T-cell (primary cell): ENCODE data around the gene PTRH1. TPM values are rescaled to one million over a fixed set of nuclear protein-coding genes. Genes with fewer than 3 reads are reported as not detected.

Experiments used
- ATAC-seq, 4 experiments: fragments of 200-7000 bp in 3 of 4; fragments of 150-1000 bp in 1 of 4; cut with Tn5 transposase; replicated peaks in 1 of 4; 1 replicate in 3 of 4; 2 replicates in 1 of 4; pipeline ENCODE4 v1.10.0; 2021; ENCODE audit warnings: moderate library complexity in 3 of 4, mild to moderate bottlenecking in 2 of 4, moderate number of reproducible peaks in 1 of 4
- CTCF ChIA-PET, 2 donors: fragments of 300-600 bp; sonication (Branson Sonifier 250); formaldehyde crosslinking; loops; one replicate each; lab custom pipeline; 2022; ENCODE audit warnings: antibody characterized with exemption in 2 of 2; lab: Charles Lee
- POLR2A ChIA-PET, 2 donors: fragments of 300-600 bp; sonication (Branson Sonifier 250); formaldehyde crosslinking; loops; one replicate each; lab custom pipeline; 2022; ENCODE audit warnings: antibody characterized with exemption in 2 of 2; lab: Charles Lee
- DNase-seq, 35 experiments: peaks; one replicate each; pipeline versions ENCODE4 v3.0.0 to v3.0.0-alpha.2; 2013 to 2023
- H3K27ac ChIP-seq: one replicate; pipeline ENCODE4 v1.5.1; 2013; ENCODE audit warnings: low read length
- H3K27me3 ChIP-seq, 2 experiments: replicated peaks in 1 of 2; 1 replicate in 1 of 2; 2 replicates in 1 of 2; pipeline versions ENCODE4 v1.6.1 to v1.7.0; 2013; ENCODE audit warnings: low read length in 1 of 2, mixed read lengths in 1 of 2; ENCODE audit not compliant: control insufficient read depth in 2 of 2, insufficient read depth in 2 of 2; ENCODE audit errors: extremely low read depth in 1 of 2
- H3K36me3 ChIP-seq, 2 donors: 1 replicate in 1 of 2; 2 replicates in 1 of 2; pipeline versions ENCODE4 v1.6.1 to v1.7.0; 2013; ENCODE audit warnings: low read length in 1 of 2; ENCODE audit not compliant: control insufficient read depth in 2 of 2, insufficient read depth in 1 of 2; ENCODE audit errors: extremely low read depth in 1 of 2
- H3K4me1 ChIP-seq, 2 experiments: 1 replicate in 1 of 2; 2 replicates in 1 of 2; pipeline versions ENCODE4 v1.6.1 to v1.7.0; 2013; ENCODE audit warnings: low read length in 2 of 2, mixed read lengths in 1 of 2; ENCODE audit not compliant: insufficient read depth in 2 of 2, control insufficient read depth in 1 of 2; ENCODE audit errors: extremely low read depth in 1 of 2
- H3K4me3 ChIP-seq, 2 donors: 1 replicate in 1 of 2; 2 replicates in 1 of 2; pipeline versions ENCODE4 v1.5.1 to v1.7.0; 2013; ENCODE audit warnings: mild to moderate bottlenecking in 2 of 2, low read length in 1 of 2, moderate library complexity in 1 of 2; ENCODE audit not compliant: control insufficient read depth in 1 of 2; ENCODE audit errors: extremely low read depth in 1 of 2
- H3K9me3 ChIP-seq: 2 replicates; pipeline ENCODE4 v1.7.0; 2013
- H3K27ac Mint-ChIP-seq, 2 donors: one replicate each; pipeline ENCODE4 v1.8.0; 2020 to 2021; ENCODE audit warnings: mild to moderate bottlenecking in 2 of 2, mixed read lengths in 2 of 2
- H3K27me3 Mint-ChIP-seq, 2 donors: one replicate each; pipeline ENCODE4 v1.8.0; 2021 to 2022; ENCODE audit warnings: mixed read lengths in 2 of 2
- H3K36me3 Mint-ChIP-seq: one replicate; pipeline ENCODE4 v1.8.0; 2021; ENCODE audit warnings: mixed read lengths
- H3K4me1 Mint-ChIP-seq, 3 donors: one replicate each; pipeline ENCODE4 v1.8.0; 2020 to 2022; ENCODE audit warnings: mixed read lengths in 3 of 3, mild to moderate bottlenecking in 1 of 3
- H3K4me3 Mint-ChIP-seq, 3 donors: one replicate each; pipeline ENCODE4 v1.8.0; 2020 to 2022; ENCODE audit warnings: mild to moderate bottlenecking in 3 of 3, mixed read lengths in 3 of 3, moderate library complexity in 3 of 3
- H3K9me3 Mint-ChIP-seq, 3 donors: one replicate each; pipeline ENCODE4 v1.8.0; 2020 to 2022; ENCODE audit warnings: mixed read lengths in 3 of 3
- WGBS: methylation state at CpG from one replicate; pipeline ENCODE4 v1.1.5; 2013; ENCODE audit warnings: missing lambda C conversion rate; ENCODE audit not compliant: insufficient coverage; 5-methylcytosine and 5-hydroxymethylcytosine counted together
- total RNA-seq, 35 experiments: library from RNA in 6 of 35; stranded (reverse) in 6 of 35; fragments of 120-200 nt in 1 of 35; gene quantifications; one replicate each; pipeline versions ENCODE4 v1.2.1 to v1.2.4 and lab custom pipeline; 2013 to 2026

The PTRH1 gene
- total RNA-seq, 5 donors from 2014 or later (not counting 1 experiment from before 2014, with no cell fraction given): 4.4 to 15.9 (median 12.9) TPM

GRCh38 chr9:127667906-127668305, 47.6 kb downstream of the PTRH1 start:
- Histone ChIP-seq H3K4me3 (no peak overlapping the region), H3K27me3 (peaks cover 0 to 4% of the 10 kb centered on the region in 2 experiments), H3K9me3 (no peaks in the 10 kb centered on the region), H3K4me1 (no peaks in the 10 kb centered on the region), H3K27ac (no peak overlapping the region), H3K36me3 (no peaks in the 10 kb centered on the region)
- no peaks in the 10 kb centered on the region for H3K4me1 Mint-ChIP-seq
- no peaks in the 10 kb centered on the region for H3K9me3 Mint-ChIP-seq
- ATAC-seq: no peak
- peaks cover 24% of the 10 kb centered on the region for H3K36me3 Mint-ChIP-seq
- H3K27me3 Mint-ChIP-seq: no peaks in the 10 kb centered on the region
- WGBS: 88% methylated on average over 17 of the region's 18 CpGs
- no peak for DNase-seq
- ChIA-PET CTCF (no interaction called here), POLR2A (interaction anchor here in 1 of 2 donors (0.6 kb wide), 1 partner anchor 491 kb away, joined by 5 read pairs; no protein-coding TSS in a partner anchor)
- H3K4me3 Mint-ChIP-seq: no peak overlapping the region
- no peak overlapping the region for H3K27ac Mint-ChIP-seq

- H3K36me3 ChIP-seq: no peaks in the 10 kb centered on the region
- ChIA-PET POLR2A (interaction anchor here (0.5 to 0.6 kb wide), 2 partner anchors 492 to 923 kb away, joined by 5 to 6 read pairs; no protein-coding TSS in a partner anchor), CTCF (no interaction called here)
- Mint-ChIP-seq H3K27ac (no peak overlapping the region), H3K9me3 (no peaks in the 10 kb centered on the region), H3K4me1 (no peaks in the 10 kb centered on the region), H3K4me3 (no peak overlapping the region), H3K27me3 (no peaks in the 10 kb centered on the region), H3K36me3 (peaks cover 27% of the 10 kb centered on the region)
- H3K27me3 ChIP-seq: peaks cover 0 to 4% of the 10 kb centered on the region in 2 experiments
- DNase-seq (no peak), ATAC-seq (no peak)
- H3K4me1 ChIP-seq: no peaks in the 10 kb centered on the region
- H3K4me3 ChIP-seq: no peak overlapping the region
- no peaks in the 10 kb centered on the region for H3K9me3 ChIP-seq
- 83% methylated on average over 1 of the region's 3 CpGs for WGBS
- no peak overlapping the region for H3K27ac ChIP-seq
These were observed 48.2 kb downstream of the PTRH1 start for GRCh38 chr9:127667127-127667844.

GRCh38 chr9:127664678-127665507, 50.6 kb downstream of the PTRH1 start:
- no peaks in the 10 kb centered on the region for H3K9me3 ChIP-seq
- Mint-ChIP-seq H3K4me3 (no peak overlapping the region), H3K4me1 (no peaks in the 10 kb centered on the region), H3K9me3 (no peaks in the 10 kb centered on the region), H3K36me3 (peaks cover 28% of the 10 kb centered on the region), H3K27me3 (no peaks in the 10 kb centered on the region), H3K27ac (no peak overlapping the region)
- H3K4me1 ChIP-seq: no peaks in the 10 kb centered on the region
- peaks cover 0 to 4% of the 10 kb centered on the region in 2 experiments for H3K27me3 ChIP-seq
- H3K36me3 ChIP-seq: no peaks in the 10 kb centered on the region
- WGBS: 87% methylated on average over 6 of the region's 10 CpGs
- ATAC-seq: no peak
- DNase-seq: no peak
- POLR2A ChIA-PET: interaction anchor here in 1 of 2 donors (0.6 kb wide), 1 partner anchor 83 kb away, joined by 3 read pairs; no protein-coding TSS in a partner anchor
- H3K27ac ChIP-seq: no peak overlapping the region
- CTCF ChIA-PET: no interaction called here
- H3K4me3 ChIP-seq: no peak overlapping the region

- Histone ChIP-seq H3K36me3 (no peaks in the 10 kb centered on the region), H3K4me1 (no peaks in the 10 kb centered on the region), H3K27ac (no peak overlapping the region), H3K27me3 (peaks cover 0 to 4% of the 10 kb centered on the region in 2 experiments), H3K9me3 (no peaks in the 10 kb centered on the region), H3K4me3 (no peak overlapping the region)
- no peak overlapping the region for H3K4me3 Mint-ChIP-seq
- POLR2A ChIA-PET: interaction anchor here in 1 of 2 donors (0.6 kb wide), 1 partner anchor 82 kb away, joined by 3 read pairs; no protein-coding TSS in a partner anchor
- H3K27ac Mint-ChIP-seq: no peak overlapping the region
- DNase-seq (no peak), ATAC-seq (no peak)
- H3K36me3 Mint-ChIP-seq: peaks cover 33% of the 10 kb centered on the region
- H3K27me3 Mint-ChIP-seq: no peaks in the 10 kb centered on the region
- WGBS: 97% methylated on average over 7 of the region's 7 CpGs
- no peaks in the 10 kb centered on the region for H3K9me3 Mint-ChIP-seq
- no peaks in the 10 kb centered on the region for H3K4me1 Mint-ChIP-seq
- CTCF ChIA-PET: no interaction called here
These were observed 51.2 kb downstream of the PTRH1 start for GRCh38 chr9:127664324-127664677.

Other genes starting within 250 kb of the PTRH1 start
- 10 to 100 TPM in 4 of 5 donors, 1 to 10 TPM in 1; 3.8 to 18.2 (median 17.3) TPM for gene STXBP1, start 103.4 kb downstream of the PTRH1 start, total RNA-seq
- gene CFAP157, start 8.7 kb downstream of the PTRH1 start, total RNA-seq: under 1 TPM in 3 of 5 donors, not detected in 2; 0.13 to 0.44 (median 0.40) TPM
- 10 to 100 TPM in 1 of 5 donors, 1 to 10 TPM in 4; 4.6 to 31.8 (median 6.2) TPM for gene TTC16, start 416 bp upstream of the PTRH1 start, total RNA-seq
- 10 to 100 TPM in 3 of 5 donors, 1 to 10 TPM in 2; 7.7 to 18.4 (median 15.5) TPM for gene TOR2A, start 19.6 kb upstream of the PTRH1 start, total RNA-seq
- gene SH2D3C, start 63.0 kb upstream of the PTRH1 start, total RNA-seq: 10 to 100 TPM; 31.6 to 48.7 (median 47.7) TPM
- 100 to 1,000 TPM; 108 to 159 (median 147) TPM for gene CDK9, start 70.4 kb upstream of the PTRH1 start, total RNA-seq
- 100 to 1,000 TPM in 3 of 5 donors, 10 to 100 TPM in 2; 78.4 to 151 (median 139) TPM for gene FPGS, start 87.2 kb upstream of the PTRH1 start, total RNA-seq
- gene ENG, start 139.0 kb upstream of the PTRH1 start, total RNA-seq: 10 to 100 TPM in 1 of 5 donors, 1 to 10 TPM in 4; 6.8 to 16.7 (median 8.8) TPM
- 10 to 100 TPM; 40.5 to 54.9 (median 50.4) TPM for gene AK1, start 162.0 kb upstream of the PTRH1 start, total RNA-seq
- gene ST6GALNAC6, start 183.9 kb upstream of the PTRH1 start, total RNA-seq: 100 to 1,000 TPM in 2 of 5 donors, 10 to 100 TPM in 3; 73.0 to 123 (median 86.3) TPM
- gene ST6GALNAC4, start 201.4 kb upstream of the PTRH1 start, total RNA-seq: 10 to 100 TPM; 24.9 to 40.7 (median 35.1) TPM
- gene PIP5KL1, start 215.1 kb upstream of the PTRH1 start, total RNA-seq: 1 to 10 TPM in 4 of 5 donors, under 1 TPM in 1; 0.99 to 5.6 (median 2.6) TPM
- gene DPM2, start 222.2 kb upstream of the PTRH1 start, total RNA-seq: 10 to 100 TPM; 32.3 to 66.5 (median 60.5) TPM